ENCODE measurements around the gene BMPR1B. TPM values are rescaled to one million over a fixed set of nuclear protein-coding genes. Genes with fewer than 3 reads are reported as not detected.

The BMPR1B gene
- total and polyA plus RNA-seq, 10 donors, result 0.12 to 2.4 (median 1.2) TPM

DNA sequence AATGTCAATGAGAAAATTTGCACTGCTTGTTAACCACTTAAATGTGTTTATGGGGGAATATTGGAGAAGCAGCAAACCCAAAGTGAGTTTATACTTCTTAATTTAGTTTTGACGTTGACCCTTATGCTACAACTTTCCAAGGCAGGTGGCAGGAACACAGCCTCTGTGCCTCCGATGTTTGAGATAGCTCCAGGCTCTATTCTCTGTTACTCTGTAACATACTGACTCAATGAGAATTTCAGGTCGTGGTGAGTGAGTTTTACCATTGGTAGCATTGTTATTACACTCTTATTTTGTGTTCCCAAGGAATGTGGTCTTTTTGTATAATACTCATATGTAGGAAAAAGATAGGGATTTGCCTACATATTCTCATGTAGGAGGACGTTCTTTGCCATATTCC, 210.7 kb downstream of the BMPR1B start:
- Histone ChIP-seq H3K4me1 (no peaks in the 10 kb centered on the region), H3K36me3 (no peaks in the 10 kb centered on the region), H3K27me3 (replicated peaks in 1 of 7) (no peaks in the 10 kb centered on the region), H3K4me3 (no peak overlapping the region), H3K9me3 (peaks cover 0 to 2% (median 0%) of the 10 kb centered on the region in 8 donors), H3K27ac (no peak overlapping the region)
- intact Hi-C loops (cut with DNase I; ENCODE audit: low total_unique reads), result no loop called here
- DNase-seq, result no peak
- TF ChIP-seq POLR2AphosphoS5 (IDR thresholded peaks at IDR 0.05) (no peak), POLR2A (IDR thresholded peaks at IDR 0.05) (no peak)
- TF ChIP-seq, protein P1, sequence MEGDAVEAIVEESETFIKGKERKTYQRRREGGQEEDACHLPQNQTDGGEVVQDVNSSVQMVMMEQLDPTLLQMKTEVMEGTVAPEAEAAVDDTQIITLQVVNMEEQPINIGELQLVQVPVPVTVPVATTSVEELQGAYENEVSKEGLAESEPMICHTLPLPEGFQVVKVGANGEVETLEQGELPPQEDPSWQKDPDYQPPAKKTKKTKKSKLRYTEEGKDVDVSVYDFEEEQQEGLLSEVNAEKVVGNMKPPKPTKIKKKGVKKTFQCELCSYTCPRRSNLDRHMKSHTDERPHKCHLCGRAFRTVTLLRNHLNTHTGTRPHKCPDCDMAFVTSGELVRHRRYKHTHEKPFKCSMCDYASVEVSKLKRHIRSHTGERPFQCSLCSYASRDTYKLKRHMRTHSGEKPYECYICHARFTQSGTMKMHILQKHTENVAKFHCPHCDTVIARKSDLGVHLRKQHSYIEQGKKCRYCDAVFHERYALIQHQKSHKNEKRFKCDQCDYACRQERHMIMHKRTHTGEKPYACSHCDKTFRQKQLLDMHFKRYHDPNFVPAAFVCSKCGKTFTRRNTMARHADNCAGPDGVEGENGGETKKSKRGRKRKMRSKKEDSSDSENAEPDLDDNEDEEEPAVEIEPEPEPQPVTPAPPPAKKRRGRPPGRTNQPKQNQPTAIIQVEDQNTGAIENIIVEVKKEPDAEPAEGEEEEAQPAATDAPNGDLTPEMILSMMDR (IDR thresholded peaks at IDR 0.05 in 8 of 11, conservative IDR thresholded peaks at IDR 0.05 in 3 of 11), result no peak
- WGBS, 5 donors, result 78 to 89% (median 80%) methylated on average over 4 of the region's 4 CpGs

DNA sequence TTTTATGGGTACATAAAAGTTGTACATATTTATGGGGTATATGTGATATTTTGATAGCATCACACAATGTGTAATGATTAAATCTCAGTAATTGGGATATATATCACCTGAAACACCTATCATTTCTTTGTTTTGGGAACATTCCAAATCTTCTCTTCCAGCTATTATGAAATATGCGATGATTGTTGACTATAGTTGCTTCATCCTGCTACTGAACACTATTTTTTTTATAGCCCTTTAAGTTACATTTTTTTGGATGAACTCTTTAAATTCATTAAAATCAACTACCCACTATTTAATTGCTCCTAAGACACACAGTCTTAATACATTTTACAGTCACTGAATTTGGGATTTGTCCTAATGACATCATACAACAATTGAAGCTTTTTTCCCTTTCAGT, 212.9 kb downstream of the BMPR1B start:
- no peak overlapping the region for H3K27ac ChIP-seq
- intact Hi-C loops (cut with DNase I; ENCODE audit: low total_unique reads), result no loop called here
- no peaks in the 10 kb centered on the region for H3K9me3 ChIP-seq
- TF ChIP-seq POLR2A (IDR thresholded peaks at IDR 0.05), result no peak
- TF ChIP-seq, protein P1 (IDR thresholded peaks at IDR 0.05 in 8 of 11, conservative IDR thresholded peaks at IDR 0.05 in 3 of 11), result no peak
- TF ChIP-seq POLR2AphosphoS5 (IDR thresholded peaks at IDR 0.05), result no peak
- H3K4me3 ChIP-seq, result no peak overlapping the region
- 0 to 92% (median 44%) methylated on average over 1 of the region's 1 CpG for WGBS, 5 donors
- no peaks in the 10 kb centered on the region for H3K4me1 ChIP-seq
- H3K36me3 ChIP-seq, result no peaks in the 10 kb centered on the region
- DNase-seq, result no peak
- H3K27me3 ChIP-seq (replicated peaks in 1 of 7), result no peaks in the 10 kb centered on the region

DNA sequence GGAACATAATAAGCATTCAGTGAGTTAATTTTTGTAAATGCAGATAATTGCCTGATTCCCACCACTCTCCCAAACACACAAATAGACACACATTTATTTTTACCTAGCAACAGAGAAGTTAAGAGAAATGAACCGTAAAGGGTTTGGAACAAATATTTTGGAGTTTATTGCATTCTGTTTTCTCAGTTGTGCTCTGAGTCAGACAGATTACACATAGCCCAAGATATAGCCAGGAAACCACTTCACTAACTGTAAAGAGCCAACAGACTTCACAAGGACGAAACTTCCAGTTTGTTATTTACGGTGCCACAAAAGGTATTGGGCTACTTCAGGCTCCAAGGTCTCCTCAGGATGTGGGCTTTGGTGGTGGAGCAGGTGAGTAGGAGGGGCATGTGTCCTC, 217.0 kb downstream of the BMPR1B start:
- intact Hi-C loops (cut with DNase I; ENCODE audit: low total_unique reads), result no loop called here
- H3K4me3 ChIP-seq, result no peak overlapping the region
- H3K27me3 ChIP-seq (replicated peaks in 1 of 7), result no peaks in the 10 kb centered on the region
- no peaks in the 10 kb centered on the region for H3K9me3 ChIP-seq
- DNase-seq, result no peak
- no peak overlapping the region for H3K27ac ChIP-seq
- 64 to 74% (median 72%) methylated on average over 3 of the region's 3 CpGs for WGBS, 5 donors
- no peaks in the 10 kb centered on the region for H3K36me3 ChIP-seq
- no peaks in the 10 kb centered on the region for H3K4me1 ChIP-seq
- no peak for TF ChIP-seq POLR2A (IDR thresholded peaks at IDR 0.05)
- TF ChIP-seq, protein P1 (IDR thresholded peaks at IDR 0.05 in 8 of 11, conservative IDR thresholded peaks at IDR 0.05 in 3 of 11), result no peak
- TF ChIP-seq POLR2AphosphoS5 (IDR thresholded peaks at IDR 0.05), result no peak

DNA sequence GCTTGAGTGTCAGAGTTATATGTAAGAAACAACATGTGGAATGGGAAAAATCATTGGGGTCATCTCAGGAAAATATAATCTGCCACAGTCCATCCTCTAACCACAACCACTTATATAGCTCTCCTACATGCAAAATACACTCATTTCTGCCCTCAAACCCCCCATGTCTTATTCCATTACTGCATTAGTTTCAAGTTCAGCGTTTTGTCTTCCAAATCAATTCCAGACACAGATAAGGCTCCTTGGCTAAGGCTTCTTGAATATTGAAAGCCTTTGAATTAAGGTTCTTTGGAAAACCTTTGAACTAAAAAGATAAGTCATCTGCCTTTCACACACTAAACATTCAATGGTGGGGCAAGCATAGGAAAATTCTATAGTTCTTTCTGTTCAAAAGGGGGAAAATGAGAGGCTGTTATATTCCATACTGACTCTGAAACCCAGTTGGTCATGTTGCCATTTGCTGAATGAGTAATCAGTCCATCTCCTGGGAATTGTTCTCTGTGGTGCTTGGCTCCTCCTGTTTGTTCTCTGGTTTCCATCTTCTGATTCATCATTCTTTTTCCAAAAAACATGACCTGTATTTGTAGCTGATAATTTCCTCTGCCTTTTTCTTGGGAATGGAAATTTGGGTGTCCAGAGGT, 218.7 kb downstream of the BMPR1B start:
- Histone ChIP-seq H3K27ac (no peak overlapping the region), H3K27me3 (replicated peaks in 1 of 7) (no peaks in the 10 kb centered on the region), H3K4me3 (no peak overlapping the region), H3K36me3 (no peaks in the 10 kb centered on the region), H3K9me3 (no peaks in the 10 kb centered on the region), H3K4me1 (no peaks in the 10 kb centered on the region)
- intact Hi-C loops (cut with DNase I; ENCODE audit: low total_unique reads), result no loop called here
- WGBS, 5 donors, result 75 to 90% (median 81%) methylated on average over 1 of the region's 1 CpG
- TF ChIP-seq POLR2AphosphoS5 (IDR thresholded peaks at IDR 0.05), result no peak
- TF ChIP-seq POLR2A (IDR thresholded peaks at IDR 0.05), result no peak
- TF ChIP-seq, protein P1 (IDR thresholded peaks at IDR 0.05 in 8 of 11, conservative IDR thresholded peaks at IDR 0.05 in 3 of 11), result no peak
- DNase-seq, result no peak
